Astrocyte of the spinal cord (primary cell): ENCODE data around the gene ZNF341.

Source experiments
- DNase-seq: peaks from one replicate; pipeline ENCODE4 v3.0.0; 2011; ENCODE audit warnings: low read depth, low spot score
- H3K4me3 ChIP-seq: 2 replicates; pipeline ENCODE4 v1.5.1; 2011; ENCODE audit warnings: low read depth, mild to moderate bottlenecking, low read length, moderate library complexity
- CTCF ChIP-seq: IDR thresholded peaks from 2 replicates; pipeline ENCODE4 v1.5.1; 2012; ENCODE audit warnings: low read depth, mild to moderate bottlenecking, low read length, inconsistent platforms
- in situ Hi-C: cut with HindIII; loops from 2 replicates; pipeline ENCODE4 v1.10.0; 2017; ENCODE audit warnings: low sequenced_read_pairs

The ZNF341 gene

GRCh38 chr20:33687370-33687915 lies 44.4 kb upstream of the ZNF341 start:
- DNase-seq = no peak
- TF ChIP-seq CTCF = no peak
- H3K4me3 ChIP-seq = no peak overlapping the region
- in situ Hi-C loops = no loop called here

- no peak overlapping the region for H3K4me3 ChIP-seq
- no peak for DNase-seq
- in situ Hi-C loops = no loop called here
- TF ChIP-seq CTCF = no peak
Measured at GRCh38 chr20:33687993-33688937, 43.5 kb upstream of the ZNF341 start.

- no peak for DNase-seq
- no peak overlapping the region for H3K4me3 ChIP-seq
- in situ Hi-C loops = no loop called here
- TF ChIP-seq CTCF = no peak
Measured at GRCh38 chr20:33688938-33689424, 42.8 kb upstream of the ZNF341 start.

GRCh38 chr20:33689493-33689892 lies 42.3 kb upstream of the ZNF341 start:
- in situ Hi-C loops = no loop called here
- TF ChIP-seq CTCF = no peak
- H3K4me3 ChIP-seq = no peak overlapping the region
- no peak for DNase-seq

GRCh38 chr20:33689973-33690372 lies 41.8 kb upstream of the ZNF341 start:
- no peak for TF ChIP-seq CTCF
- peak; percentile 59 for DNase-seq

GRCh38 chr20:33693289-33693688 lies 38.5 kb upstream of the ZNF341 start:
- in situ Hi-C loops = no loop called here
- DNase-seq = no peak
- no peak for TF ChIP-seq CTCF
- no peak overlapping the region for H3K4me3 ChIP-seq

More at GRCh38 chr20:33689973-33690372, 41.8 kb upstream of the ZNF341 start:
- H3K4me3 ChIP-seq = no peak overlapping the region
- in situ Hi-C loops = no loop called here
